ENCODE results near the gene SESN1. TPM values are rescaled to one million over a fixed set of nuclear protein-coding genes. Genes with fewer than 3 reads are reported as not detected.
"Not testable (repeated sequence)": the region's sequence is repeated elsewhere in the genome, so short reads cannot be mapped to it uniquely, and the experiment has no call there.

SESN1 gene
- 38.8 TPM for total RNA-seq

- peak; percentile 84 for DNase-seq
Observed at GRCh38 chr6:109094416-109095035, at the start of gene SESN1. Gene SESN1 (minus strand): TSS chr6:109094846. CDS start chr6:109094073, 773 bp downstream.

GRCh38 chr6:109143191-109143590 lies 48.5 kb upstream of the SESN1 start:
- DNase-seq = no peak

- not testable (repeated sequence) for DNase-seq
Observed at GRCh38 chr6:109142067-109142466, 47.4 kb upstream of the SESN1 start.

GRCh38 chr6:109139109-109139508 lies 44.5 kb upstream of the SESN1 start:
- DNase-seq = no peak

- DNase-seq = not testable (repeated sequence)
Observed at GRCh38 chr6:109136530-109136929, 41.9 kb upstream of the SESN1 start.

- not testable (repeated sequence) for DNase-seq
Observed at GRCh38 chr6:109136039-109136438, 41.4 kb upstream of the SESN1 start.

GRCh38 chr6:109135600-109135999 lies 41.0 kb upstream of the SESN1 start:
- DNase-seq = not testable (repeated sequence)

GRCh38 chr6:109130065-109130464 lies 35.4 kb upstream of the SESN1 start:
- DNase-seq = no peak

GRCh38 chr6:109125504-109125903 lies 30.9 kb upstream of the SESN1 start:
- DNase-seq = no peak

- DNase-seq = no peak
Observed at GRCh38 chr6:109124219-109124618, 29.6 kb upstream of the SESN1 start.

GRCh38 chr6:109121411-109121810 lies 26.8 kb upstream of the SESN1 start:
- DNase-seq = no peak

- no peak for DNase-seq
Observed at GRCh38 chr6:109118871-109119354, 24.3 kb upstream of the SESN1 start.

GRCh38 chr6:109118337-109118736 lies 23.7 kb upstream of the SESN1 start:
- no peak for DNase-seq

- no peak for DNase-seq
Observed at GRCh38 chr6:109117346-109118035, 22.8 kb upstream of the SESN1 start.

GRCh38 chr6:109112663-109113062 lies 18.0 kb upstream of the SESN1 start:
- DNase-seq = not testable (repeated sequence)

- DNase-seq = not testable (repeated sequence)
Observed at GRCh38 chr6:109109663-109110062, 15.0 kb upstream of the SESN1 start.

- no peak for DNase-seq
Observed at GRCh38 chr6:109105681-109106080, 11.0 kb upstream of the SESN1 start.

GRCh38 chr6:109104512-109104911 lies 9.9 kb upstream of the SESN1 start:
- no peak for DNase-seq

- DNase-seq = no peak
Observed at GRCh38 chr6:109103942-109104341, 9.3 kb upstream of the SESN1 start.

- DNase-seq = no peak
Observed at GRCh38 chr6:109102762-109103161, 8.1 kb upstream of the SESN1 start.

- no peak for DNase-seq
Observed at GRCh38 chr6:109097661-109098060, 3.0 kb upstream of the SESN1 start.

GRCh38 chr6:109096208-109096607 lies 1.6 kb upstream of the SESN1 start:
- no peak for DNase-seq

GRCh38 chr6:109095835-109096084 lies 1.1 kb upstream of the SESN1 start:
- no peak for DNase-seq

All from occipital lobe (tissue), 2 donors.